Kidney (tissue), 14 donors: ENCODE results near the gene POLD1. TPM values are rescaled to one million over a fixed set of nuclear protein-coding genes. Genes with fewer than 3 reads are reported as not detected.

Source experiments
- DNase-seq, 5 donors: peaks; one replicate each; pipeline ENCODE4 v3.0.0-alpha.2; 2013 to 2020
- FAIRE-seq: peaks from 2 replicates; lab custom pipeline; 2012; peaks lifted over from hg19 to GRCh38; lab: Jason Lieb, UNC
- H3K27ac ChIP-seq, 2 donors: one replicate each; pipeline ENCODE4 v1.7.0; 2013; ENCODE audit warnings: low read depth in 2 of 2, low read length in 2 of 2, inconsistent platforms in 1 of 2
- H3K27me3 ChIP-seq: one replicate; pipeline ENCODE4 v1.7.1; 2013; ENCODE audit warnings: low read length, inconsistent platforms; ENCODE audit not compliant: control insufficient read depth, insufficient read depth
- H3K36me3 ChIP-seq, 3 donors: one replicate each; pipeline versions ENCODE4 v1.7.0 to v1.7.1; 2013; ENCODE audit warnings: low read length in 3 of 3, control low read depth in 1 of 3, inconsistent platforms in 1 of 3; ENCODE audit not compliant: insufficient read depth in 3 of 3, control insufficient read depth in 2 of 3
- H3K4me1 ChIP-seq, 3 donors: one replicate each; pipeline versions ENCODE4 v1.7.0 to v1.7.1; 2013; ENCODE audit warnings: low read length in 3 of 3, inconsistent platforms in 1 of 3, low read depth in 1 of 3; ENCODE audit not compliant: control insufficient read depth in 2 of 3, insufficient read depth in 2 of 3
- H3K4me3 ChIP-seq, 3 donors: one replicate each; pipeline versions ENCODE4 v1.7.0 to v1.8.1; 2013; ENCODE audit warnings: low read length in 3 of 3, control low read depth in 1 of 3, inconsistent platforms in 1 of 3
- H3K9ac ChIP-seq, 3 donors: one replicate each; pipeline versions ENCODE4 v1.7.0 to v1.7.1; 2013; ENCODE audit warnings: low read length in 3 of 3, control low read depth in 1 of 3, inconsistent platforms in 1 of 3
- H3K9me3 ChIP-seq, 3 donors: one replicate each; pipeline versions ENCODE4 v1.7.0 to v1.7.1; 2013; ENCODE audit warnings: low read length in 3 of 3, control low read depth in 1 of 3, inconsistent platforms in 1 of 3; ENCODE audit not compliant: control insufficient read depth in 2 of 3, insufficient read depth in 1 of 3
- intact Hi-C: fragments of 100-400 bp; cut with DNase I; formaldehyde crosslinking; loops from one replicate; pipeline ENCODE4 v1.11.1; 2022
- polyA plus RNA-seq: library from polyadenylated mRNA; stranded (reverse); fragments of 350-450 nt; fragmentation: Illumina TruSeq; extraction: RNeasy Lipid Tissue Mini Kit (QIAGEN cat#74804); gene quantifications from one replicate; pipeline ENCODE4 v1.2.3, GENCODE V29; 2014; ENCODE audit warnings: low read depth, low replicate concordance; ENCODE audit not compliant: insufficient read depth
- total RNA-seq: library from RNA; stranded (reverse); fragmentation: NEBNext Ultra II Directional; extraction: Animal tissue kit (Norgen Biotek cat#: 25700); gene quantifications from one replicate; pipeline ENCODE4 v1.2.1, GENCODE V29; 2021
- TF ChIP-seq, protein P1 (sequence below): IDR thresholded peaks from 3 replicates; pipeline ENCODE4 v1.5.1; 2012; ENCODE audit warnings: mild to moderate bottlenecking, moderate library complexity, borderline replicate concordance; ENCODE audit not compliant: insufficient read depth; ENCODE audit errors: extremely low read depth
- donor health status: control.
- donor health status: control.
- donor health status: control.
- donor health status: control.
- donor health status: control.
- donor health status: DM: yes; HTN: yes; CAD: no.
- donor health status: Normal renal cell carcinoma (clear cell type).

Gene POLD1
- total and polyA plus RNA-seq, 2 donors from 2014 or later: 17.8 to 22.1 TPM

DNA sequence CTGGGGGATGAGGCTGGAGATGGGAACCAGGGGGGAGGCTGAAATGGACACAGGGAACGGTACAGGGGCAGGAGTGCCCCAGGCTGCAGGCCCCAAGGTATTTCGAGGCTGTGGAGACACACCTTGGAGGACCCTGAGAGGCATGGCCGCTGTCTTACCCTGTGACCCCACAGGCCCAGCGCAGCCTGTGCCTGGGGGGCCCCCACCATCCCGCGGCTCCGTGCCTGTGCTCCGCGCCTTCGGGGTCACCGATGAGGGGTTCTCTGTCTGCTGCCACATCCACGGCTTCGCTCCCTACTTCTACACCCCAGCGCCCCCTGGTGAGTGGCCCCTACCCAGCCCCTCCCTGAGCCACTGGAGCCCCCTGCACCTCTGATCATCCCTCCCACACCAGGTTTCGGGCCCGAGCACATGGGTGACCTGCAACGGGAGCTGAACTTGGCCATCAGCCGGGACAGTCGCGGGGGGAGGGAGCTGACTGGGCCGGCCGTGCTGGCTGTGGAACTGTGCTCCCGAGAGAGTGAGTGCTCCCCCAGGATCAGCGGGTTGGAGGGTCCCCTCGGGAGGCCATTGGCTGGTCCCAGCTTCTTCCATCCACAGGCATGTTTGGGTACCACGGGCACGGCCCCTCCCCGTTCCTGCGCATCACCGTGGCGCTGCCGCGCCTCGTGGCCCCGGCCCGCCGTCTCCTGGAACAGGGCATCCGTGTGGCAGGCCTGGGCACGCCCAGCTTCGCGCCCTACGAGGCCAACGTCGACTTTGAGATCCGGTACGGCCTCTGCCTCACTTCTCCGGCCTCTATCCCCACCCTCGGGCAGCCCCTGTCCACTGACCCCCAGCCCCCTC lies 17.7 kb downstream of the POLD1 start:
- Histone ChIP-seq H3K4me3 (no peak overlapping the region), H3K27ac (no peak overlapping the region), H3K9ac (no peak overlapping the region), H3K27me3 (no peaks in the 10 kb centered on the region), H3K36me3 (no peaks in the 10 kb centered on the region), H3K9me3 (no peaks in the 10 kb centered on the region), H3K4me1 (no peaks in the 10 kb centered on the region)
- FAIRE-seq: no peak
- intact Hi-C loops: no loop called here
- peak in 1 of 5 donors; percentile 35 for DNase-seq
- TF ChIP-seq, protein P1, sequence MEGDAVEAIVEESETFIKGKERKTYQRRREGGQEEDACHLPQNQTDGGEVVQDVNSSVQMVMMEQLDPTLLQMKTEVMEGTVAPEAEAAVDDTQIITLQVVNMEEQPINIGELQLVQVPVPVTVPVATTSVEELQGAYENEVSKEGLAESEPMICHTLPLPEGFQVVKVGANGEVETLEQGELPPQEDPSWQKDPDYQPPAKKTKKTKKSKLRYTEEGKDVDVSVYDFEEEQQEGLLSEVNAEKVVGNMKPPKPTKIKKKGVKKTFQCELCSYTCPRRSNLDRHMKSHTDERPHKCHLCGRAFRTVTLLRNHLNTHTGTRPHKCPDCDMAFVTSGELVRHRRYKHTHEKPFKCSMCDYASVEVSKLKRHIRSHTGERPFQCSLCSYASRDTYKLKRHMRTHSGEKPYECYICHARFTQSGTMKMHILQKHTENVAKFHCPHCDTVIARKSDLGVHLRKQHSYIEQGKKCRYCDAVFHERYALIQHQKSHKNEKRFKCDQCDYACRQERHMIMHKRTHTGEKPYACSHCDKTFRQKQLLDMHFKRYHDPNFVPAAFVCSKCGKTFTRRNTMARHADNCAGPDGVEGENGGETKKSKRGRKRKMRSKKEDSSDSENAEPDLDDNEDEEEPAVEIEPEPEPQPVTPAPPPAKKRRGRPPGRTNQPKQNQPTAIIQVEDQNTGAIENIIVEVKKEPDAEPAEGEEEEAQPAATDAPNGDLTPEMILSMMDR: no peak

DNA sequence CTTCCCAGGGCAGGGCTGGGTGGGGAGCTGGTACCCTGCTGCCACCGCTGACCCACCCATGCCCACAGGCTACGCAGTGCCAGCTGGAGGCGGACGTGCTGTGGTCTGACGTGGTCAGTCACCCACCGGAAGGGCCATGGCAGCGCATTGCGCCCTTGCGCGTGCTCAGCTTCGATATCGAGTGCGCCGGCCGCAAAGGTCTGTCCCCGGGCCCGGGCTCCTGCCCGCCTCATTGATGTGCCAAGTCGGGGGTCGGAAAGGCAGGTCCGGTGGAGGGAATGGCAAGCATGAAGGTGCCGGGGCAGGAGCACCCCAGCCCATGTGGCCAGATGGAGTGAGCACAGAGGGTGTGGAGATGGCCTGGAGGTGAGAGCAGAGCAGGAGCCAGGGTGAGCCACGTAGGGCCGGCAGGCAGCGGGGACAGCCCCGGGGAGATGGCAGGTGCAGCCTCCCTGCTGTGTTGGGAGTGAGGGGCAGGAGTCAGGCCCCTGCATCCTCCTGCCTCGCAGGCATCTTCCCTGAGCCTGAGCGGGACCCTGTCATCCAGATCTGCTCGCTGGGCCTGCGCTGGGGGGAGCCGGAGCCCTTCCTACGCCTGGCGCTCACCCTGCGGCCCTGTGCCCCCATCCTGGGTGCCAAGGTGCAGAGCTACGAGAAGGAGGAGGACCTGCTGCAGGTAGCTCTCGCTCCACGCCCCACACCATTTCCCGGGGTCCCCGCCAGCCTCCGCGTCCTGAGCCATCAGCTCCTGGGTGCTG lies 18.6 kb downstream of the POLD1 start:
- H3K27ac ChIP-seq: no peak overlapping the region
- no peaks in the 10 kb centered on the region for H3K9me3 ChIP-seq
- intact Hi-C loops: no loop called here
- no peaks in the 10 kb centered on the region for H3K4me1 ChIP-seq
- no peak overlapping the region for H3K9ac ChIP-seq
- DNase-seq (no peak), FAIRE-seq (no peak)
- H3K4me3 ChIP-seq: no peak overlapping the region
- H3K27me3 ChIP-seq: no peaks in the 10 kb centered on the region
- TF ChIP-seq, protein P1: no peak
- H3K36me3 ChIP-seq: no peaks in the 10 kb centered on the region

DNA sequence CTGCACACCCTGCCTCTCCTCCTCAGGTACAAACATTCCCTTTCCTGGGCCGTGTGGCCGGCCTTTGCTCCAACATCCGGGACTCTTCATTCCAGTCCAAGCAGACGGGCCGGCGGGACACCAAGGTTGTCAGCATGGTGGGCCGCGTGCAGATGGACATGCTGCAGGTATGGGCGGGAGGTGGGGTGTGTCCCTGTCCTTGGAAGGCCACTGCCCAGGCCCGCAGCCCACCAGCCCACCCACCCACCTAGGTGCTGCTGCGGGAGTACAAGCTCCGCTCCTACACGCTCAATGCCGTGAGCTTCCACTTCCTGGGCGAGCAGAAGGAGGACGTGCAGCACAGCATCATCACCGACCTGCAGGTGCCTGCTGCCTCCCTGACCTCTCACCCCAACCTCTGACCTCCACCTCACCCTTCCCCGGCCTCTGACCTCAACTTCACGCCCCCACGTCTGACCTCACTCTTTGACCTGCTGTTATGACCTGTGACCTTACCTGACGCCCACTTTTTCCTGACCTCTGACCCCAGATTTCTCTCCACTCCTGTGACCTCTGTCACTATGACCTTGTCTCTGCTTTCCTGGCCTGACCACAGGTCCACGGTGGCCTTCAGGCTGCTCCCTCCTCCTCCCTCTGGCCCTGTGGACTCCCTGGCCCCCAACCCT lies 22.1 kb downstream of the POLD1 start:
- FAIRE-seq: no peak
- TF ChIP-seq, protein P1: no peak

More for the DNA sequence above, 22.1 kb downstream of the POLD1 start:
- Histone ChIP-seq H3K36me3 (no peaks in the 10 kb centered on the region), H3K27ac (no peak overlapping the region), H3K4me3 (no peak overlapping the region), H3K27me3 (no peaks in the 10 kb centered on the region), H3K9me3 (no peaks in the 10 kb centered on the region), H3K9ac (no peak overlapping the region), H3K4me1 (no peaks in the 10 kb centered on the region)
- intact Hi-C loops: no loop called here
- peak in 1 of 5 donors; percentile 43 for DNase-seq
